WTC11 (cell line): ENCODE results near the gene HOXB6.

Source experiments
- NFYB ChIP-seq: sonication (generic); formaldehyde crosslinking; conservative IDR thresholded peaks from 2 replicates; pipeline ENCODE4 v1.8.0; 2022; ENCODE audit warnings: low read depth, missing genetic modification reagents
- NR2C2 ChIP-seq: sonication (generic); formaldehyde crosslinking; IDR thresholded peaks from 2 replicates; pipeline ENCODE4 v1.8.0; 2022; ENCODE audit warnings: mild to moderate bottlenecking, missing genetic modification reagents
- TF ChIP-seq, protein P1 (sequence below): fragments of 200-600 bp; IDR thresholded peaks from 2 replicates; pipeline ENCODE4 v1.8.0; 2022; ENCODE audit warnings: antibody characterized with exemption
- TF ChIP-seq, protein P2 (sequence below): sonication (generic); formaldehyde crosslinking; IDR thresholded peaks from 2 replicates; pipeline ENCODE4 v1.8.0; 2023; ENCODE audit warnings: missing genetic modification reagents, mild to moderate bottlenecking, borderline replicate concordance
- TF ChIP-seq, protein P3 (sequence below): fragments of 250-450 bp; sonication (Bioruptor Pico); IDR thresholded peaks from 2 replicates; pipeline ENCODE4 v1.8.0; 2021; ENCODE audit warnings: mild to moderate bottlenecking
- TF ChIP-seq, protein P4 (sequence below): sonication (generic); formaldehyde crosslinking; IDR thresholded peaks from 2 replicates; pipeline ENCODE4 v1.8.0; 2023; ENCODE audit warnings: mild to moderate bottlenecking, missing genetic modification reagents
- TF ChIP-seq, protein P5 (sequence below): sonication (generic); formaldehyde crosslinking; IDR thresholded peaks from 2 replicates; pipeline ENCODE4 v1.8.0; 2022; ENCODE audit warnings: mild to moderate bottlenecking, missing genetic modification reagents

DNA sequence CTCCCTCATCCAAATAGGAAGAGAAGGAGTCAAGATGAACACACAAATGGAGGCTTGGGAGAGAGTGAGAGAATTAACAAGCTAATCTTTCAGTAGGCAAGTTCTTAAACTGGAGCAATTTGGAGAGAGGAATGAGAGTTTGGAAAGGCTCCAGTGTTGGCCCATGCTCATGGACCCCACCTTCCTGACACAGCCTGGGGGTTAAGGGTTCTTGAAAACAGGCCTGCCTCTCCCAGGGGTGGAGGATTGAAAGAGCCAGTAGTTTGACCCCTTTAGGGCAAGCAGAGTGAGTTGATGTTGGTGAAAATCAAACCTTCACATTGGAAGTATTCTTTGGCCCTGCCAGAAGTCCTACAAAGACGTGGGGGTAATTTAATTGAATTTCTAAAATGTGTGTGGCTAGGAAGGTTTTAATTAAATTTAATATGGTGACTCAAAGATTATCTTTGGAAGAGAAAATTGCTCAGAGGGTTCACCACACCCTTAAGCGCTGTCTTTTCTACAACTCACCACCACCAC, 20.5 kb downstream of the HOXB6 start:
- TF ChIP-seq, protein P1, sequence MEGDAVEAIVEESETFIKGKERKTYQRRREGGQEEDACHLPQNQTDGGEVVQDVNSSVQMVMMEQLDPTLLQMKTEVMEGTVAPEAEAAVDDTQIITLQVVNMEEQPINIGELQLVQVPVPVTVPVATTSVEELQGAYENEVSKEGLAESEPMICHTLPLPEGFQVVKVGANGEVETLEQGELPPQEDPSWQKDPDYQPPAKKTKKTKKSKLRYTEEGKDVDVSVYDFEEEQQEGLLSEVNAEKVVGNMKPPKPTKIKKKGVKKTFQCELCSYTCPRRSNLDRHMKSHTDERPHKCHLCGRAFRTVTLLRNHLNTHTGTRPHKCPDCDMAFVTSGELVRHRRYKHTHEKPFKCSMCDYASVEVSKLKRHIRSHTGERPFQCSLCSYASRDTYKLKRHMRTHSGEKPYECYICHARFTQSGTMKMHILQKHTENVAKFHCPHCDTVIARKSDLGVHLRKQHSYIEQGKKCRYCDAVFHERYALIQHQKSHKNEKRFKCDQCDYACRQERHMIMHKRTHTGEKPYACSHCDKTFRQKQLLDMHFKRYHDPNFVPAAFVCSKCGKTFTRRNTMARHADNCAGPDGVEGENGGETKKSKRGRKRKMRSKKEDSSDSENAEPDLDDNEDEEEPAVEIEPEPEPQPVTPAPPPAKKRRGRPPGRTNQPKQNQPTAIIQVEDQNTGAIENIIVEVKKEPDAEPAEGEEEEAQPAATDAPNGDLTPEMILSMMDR: no peak
- TF ChIP-seq, protein P2, sequence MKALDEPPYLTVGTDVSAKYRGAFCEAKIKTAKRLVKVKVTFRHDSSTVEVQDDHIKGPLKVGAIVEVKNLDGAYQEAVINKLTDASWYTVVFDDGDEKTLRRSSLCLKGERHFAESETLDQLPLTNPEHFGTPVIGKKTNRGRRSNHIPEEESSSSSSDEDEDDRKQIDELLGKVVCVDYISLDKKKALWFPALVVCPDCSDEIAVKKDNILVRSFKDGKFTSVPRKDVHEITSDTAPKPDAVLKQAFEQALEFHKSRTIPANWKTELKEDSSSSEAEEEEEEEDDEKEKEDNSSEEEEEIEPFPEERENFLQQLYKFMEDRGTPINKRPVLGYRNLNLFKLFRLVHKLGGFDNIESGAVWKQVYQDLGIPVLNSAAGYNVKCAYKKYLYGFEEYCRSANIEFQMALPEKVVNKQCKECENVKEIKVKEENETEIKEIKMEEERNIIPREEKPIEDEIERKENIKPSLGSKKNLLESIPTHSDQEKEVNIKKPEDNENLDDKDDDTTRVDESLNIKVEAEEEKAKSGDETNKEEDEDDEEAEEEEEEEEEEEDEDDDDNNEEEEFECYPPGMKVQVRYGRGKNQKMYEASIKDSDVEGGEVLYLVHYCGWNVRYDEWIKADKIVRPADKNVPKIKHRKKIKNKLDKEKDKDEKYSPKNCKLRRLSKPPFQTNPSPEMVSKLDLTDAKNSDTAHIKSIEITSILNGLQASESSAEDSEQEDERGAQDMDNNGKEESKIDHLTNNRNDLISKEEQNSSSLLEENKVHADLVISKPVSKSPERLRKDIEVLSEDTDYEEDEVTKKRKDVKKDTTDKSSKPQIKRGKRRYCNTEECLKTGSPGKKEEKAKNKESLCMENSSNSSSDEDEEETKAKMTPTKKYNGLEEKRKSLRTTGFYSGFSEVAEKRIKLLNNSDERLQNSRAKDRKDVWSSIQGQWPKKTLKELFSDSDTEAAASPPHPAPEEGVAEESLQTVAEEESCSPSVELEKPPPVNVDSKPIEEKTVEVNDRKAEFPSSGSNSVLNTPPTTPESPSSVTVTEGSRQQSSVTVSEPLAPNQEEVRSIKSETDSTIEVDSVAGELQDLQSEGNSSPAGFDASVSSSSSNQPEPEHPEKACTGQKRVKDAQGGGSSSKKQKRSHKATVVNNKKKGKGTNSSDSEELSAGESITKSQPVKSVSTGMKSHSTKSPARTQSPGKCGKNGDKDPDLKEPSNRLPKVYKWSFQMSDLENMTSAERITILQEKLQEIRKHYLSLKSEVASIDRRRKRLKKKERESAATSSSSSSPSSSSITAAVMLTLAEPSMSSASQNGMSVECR (CRISPR knock-in tag): no peak
- TF ChIP-seq, protein P3, sequence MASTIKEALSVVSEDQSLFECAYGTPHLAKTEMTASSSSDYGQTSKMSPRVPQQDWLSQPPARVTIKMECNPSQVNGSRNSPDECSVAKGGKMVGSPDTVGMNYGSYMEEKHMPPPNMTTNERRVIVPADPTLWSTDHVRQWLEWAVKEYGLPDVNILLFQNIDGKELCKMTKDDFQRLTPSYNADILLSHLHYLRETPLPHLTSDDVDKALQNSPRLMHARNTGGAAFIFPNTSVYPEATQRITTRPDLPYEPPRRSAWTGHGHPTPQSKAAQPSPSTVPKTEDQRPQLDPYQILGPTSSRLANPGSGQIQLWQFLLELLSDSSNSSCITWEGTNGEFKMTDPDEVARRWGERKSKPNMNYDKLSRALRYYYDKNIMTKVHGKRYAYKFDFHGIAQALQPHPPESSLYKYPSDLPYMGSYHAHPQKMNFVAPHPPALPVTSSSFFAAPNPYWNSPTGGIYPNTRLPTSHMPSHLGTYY (CRISPR knock-in tag): no peak
- TF ChIP-seq NR2C2: no peak
- TF ChIP-seq, protein P4, sequence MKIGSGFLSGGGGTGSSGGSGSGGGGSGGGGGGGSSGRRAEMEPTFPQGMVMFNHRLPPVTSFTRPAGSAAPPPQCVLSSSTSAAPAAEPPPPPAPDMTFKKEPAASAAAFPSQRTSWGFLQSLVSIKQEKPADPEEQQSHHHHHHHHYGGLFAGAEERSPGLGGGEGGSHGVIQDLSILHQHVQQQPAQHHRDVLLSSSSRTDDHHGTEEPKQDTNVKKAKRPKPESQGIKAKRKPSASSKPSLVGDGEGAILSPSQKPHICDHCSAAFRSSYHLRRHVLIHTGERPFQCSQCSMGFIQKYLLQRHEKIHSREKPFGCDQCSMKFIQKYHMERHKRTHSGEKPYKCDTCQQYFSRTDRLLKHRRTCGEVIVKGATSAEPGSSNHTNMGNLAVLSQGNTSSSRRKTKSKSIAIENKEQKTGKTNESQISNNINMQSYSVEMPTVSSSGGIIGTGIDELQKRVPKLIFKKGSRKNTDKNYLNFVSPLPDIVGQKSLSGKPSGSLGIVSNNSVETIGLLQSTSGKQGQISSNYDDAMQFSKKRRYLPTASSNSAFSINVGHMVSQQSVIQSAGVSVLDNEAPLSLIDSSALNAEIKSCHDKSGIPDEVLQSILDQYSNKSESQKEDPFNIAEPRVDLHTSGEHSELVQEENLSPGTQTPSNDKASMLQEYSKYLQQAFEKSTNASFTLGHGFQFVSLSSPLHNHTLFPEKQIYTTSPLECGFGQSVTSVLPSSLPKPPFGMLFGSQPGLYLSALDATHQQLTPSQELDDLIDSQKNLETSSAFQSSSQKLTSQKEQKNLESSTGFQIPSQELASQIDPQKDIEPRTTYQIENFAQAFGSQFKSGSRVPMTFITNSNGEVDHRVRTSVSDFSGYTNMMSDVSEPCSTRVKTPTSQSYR (CRISPR knock-in tag): no peak
- TF ChIP-seq NFYB (CRISPR knock-in tag): no peak
- TF ChIP-seq, protein P5, sequence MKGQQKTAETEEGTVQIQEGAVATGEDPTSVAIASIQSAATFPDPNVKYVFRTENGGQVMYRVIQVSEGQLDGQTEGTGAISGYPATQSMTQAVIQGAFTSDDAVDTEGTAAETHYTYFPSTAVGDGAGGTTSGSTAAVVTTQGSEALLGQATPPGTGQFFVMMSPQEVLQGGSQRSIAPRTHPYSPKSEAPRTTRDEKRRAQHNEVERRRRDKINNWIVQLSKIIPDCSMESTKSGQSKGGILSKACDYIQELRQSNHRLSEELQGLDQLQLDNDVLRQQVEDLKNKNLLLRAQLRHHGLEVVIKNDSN: no peak
